Heart right ventricle (tissue), 16 donors: Measurements from ENCODE around the gene PARK7. TPM values are rescaled to one million over a fixed set of nuclear protein-coding genes. Genes with fewer than 3 reads are reported as not detected.
A peak's percentile ranks its signal among the peaks of the same experiment; 100 is the strongest.

Source experiments
- ATAC-seq, 8 donors: fragments of 200-7000 bp; cut with Tn5 transposase; one replicate each; pipeline ENCODE4 v1.9.1; 2020; ENCODE audit warnings: mild to moderate bottlenecking in 8 of 8, moderate library complexity in 8 of 8, moderate number of reproducible peaks in 1 of 8
- DNase-seq, 2 donors: peaks; one replicate each; pipeline ENCODE4 v3.0.0-alpha.2; 2020
- H3K27ac ChIP-seq, 10 donors: fragments of 200-600 bp; sonication (generic) in 2 of 10; one replicate each; pipeline versions ENCODE4 v1.5.0 to v1.8.0; 2020 to 2022; ENCODE audit warnings: mild to moderate bottlenecking in 3 of 10
- H3K27me3 ChIP-seq, 7 donors: fragments of 200-600 bp; one replicate each; pipeline ENCODE4 v1.8.0; 2021 to 2022; ENCODE audit warnings: mild to moderate bottlenecking in 2 of 7
- H3K36me3 ChIP-seq, 9 donors: fragments of 200-600 bp; sonication (generic) in 1 of 9; one replicate each; pipeline versions ENCODE4 v1.5.0 to v1.8.0; 2020 to 2022; ENCODE audit warnings: mild to moderate bottlenecking in 2 of 9
- H3K4me1 ChIP-seq, 9 donors: fragments of 200-600 bp; sonication (generic) in 1 of 9; one replicate each; pipeline versions ENCODE4 v1.5.0 to v1.8.0; 2020 to 2022; ENCODE audit warnings: mild to moderate bottlenecking in 4 of 9
- H3K4me3 ChIP-seq, 10 donors: fragments of 200-600 bp; sonication (generic) in 2 of 10; one replicate each; pipeline versions ENCODE4 v1.5.0 to v1.8.0; 2020 to 2022; ENCODE audit warnings: mild to moderate bottlenecking in 7 of 10, moderate library complexity in 2 of 10
- H3K9me3 ChIP-seq, 11 donors: fragments of 200-600 bp in 10 of 11; sonication (generic) in 2 of 11; one replicate each; pipeline versions ENCODE4 v1.5.0 to v1.8.0; 2013 to 2022; ENCODE audit warnings: mild to moderate bottlenecking in 2 of 11, control low read depth in 1 of 11, moderate library complexity in 1 of 11
- CTCF ChIP-seq, 9 donors: fragments of 200-600 bp; sonication (generic) in 2 of 9; IDR thresholded peaks; one replicate each; pipeline versions ENCODE4 v1.5.0 to v1.8.0; 2021 to 2022; ENCODE audit warnings: antibody characterized with exemption in 9 of 9, mild to moderate bottlenecking in 5 of 9, moderate library complexity in 1 of 9
- WGBS, 2 donors: extraction: QIAGEN DNeasy Blood & Tissue Kit; methylation state at CpG; one replicate each; pipeline ENCODE4 v1.1.7; 2013; ENCODE audit warnings: inconsistent platforms in 1 of 2; 5-methylcytosine and 5-hydroxymethylcytosine counted together
- intact Hi-C, 10 donors: fragments of 100-400 bp; cut with DNase I; formaldehyde crosslinking; loops; one replicate each; pipeline versions ENCODE4 v1.11.1 to v1.14.2; 2022
- polyA plus RNA-seq, 2 donors: library from polyadenylated mRNA; stranded (reverse); fragments of 200-250 nt; gene quantifications; one replicate each; pipeline ENCODE4 v1.2.3, GENCODE V29; 2013
- total RNA-seq, 10 donors: library from RNA; stranded (reverse); fragmentation: NEBNext Ultra II Directional in 3 of 10; extraction: Animal tissue kit (Norgen Biotek cat#: 25700) in 3 of 10; gene quantifications; one replicate each; pipeline versions ENCODE4 v1.2.1 to v1.2.4, GENCODE V29; 2021 to 2023
- donor health status: Arrhythmogenic right ventricular cardiomyopathy.
- donor health status: ischemic (EF 13 %, LVEDD 7.1; RV severe dilation, severe dysfunction).
- donor health status: healthy with polysubstance abuse.
- donor health status: DM: no; HTN: yes; CAD: no.
- donor health status: DM: no; HTN: no; CAD: no.
- donor health status: ischemic (EF 25% LVEDD 6.9; RV normal size, moderate dysfunction).
- donor health status: ischemic (EF 25% LVEDD 5.7; RV mildly dilated, moderate dysfunction).
- donor health status: healthy.
- donor health status: DM: yes; HTN: yes; CAD: no.
- donor health status: Ischemic cardiomyopathy.
- donor health status: ischemic (EF 35%, LVEDD 5.7; RV mildly dilated, moderate dysfunction).
- donor health status: nonischemic (EF 11% LVEDD 7.7; RV severe dilation, severe dysfunction).
- donor health status: DM: yes; HTN: yes; CAD: no.
- donor health status: PGD.
- donor health status: ischemic (EF 29% LVEDD 5.4; RV normal size, mild dysfunction).
- donor health status: nonischemic (EF 23%, LVEDD 6.1; RV moderate dilation, normal function).

PARK7 gene
- total and polyA plus RNA-seq, 12 donors = 322 to 462 (median 353) TPM

- WGBS, 2 donors = 52 to 64% methylated on average over 4 of the region's 4 CpGs
- H3K27me3 ChIP-seq = peaks cover 0 to 6% (median 0%) of the 10 kb centered on the region in 7 donors
- no peaks in the 10 kb centered on the region for H3K9me3 ChIP-seq
- H3K4me1 ChIP-seq = peaks cover 8 to 56% (median 36%) of the 10 kb centered on the region in 9 donors
- intact Hi-C loops = loop anchor here in 5 of 10 donors (5.0 to 10.0 kb wide), 3 partner anchors 34 to 328 kb away; no protein-coding TSS in a partner anchor
- H3K36me3 ChIP-seq = peaks cover 0 to 35% (median 7%) of the 10 kb centered on the region in 9 donors
- ATAC-seq (peak in 1 of 8 donors; percentile 32), DNase-seq (no peak)
- no peak overlapping the region for H3K4me3 ChIP-seq
- peak overlapping the region in 3 of 10 donors; percentile 3 to 32 (median 28) for H3K27ac ChIP-seq
- TF ChIP-seq CTCF (IDR thresholded peaks at IDR 0.05) = peak in 2 of 9 donors; percentile 7 to 26
Measured at GRCh38 chr1:8016210-8016894, 54.8 kb downstream of the PARK7 start.

- H3K27me3 ChIP-seq = peaks cover 0 to 6% (median 0%) of the 10 kb centered on the region in 7 donors
- H3K9me3 ChIP-seq = no peaks in the 10 kb centered on the region
- DNase-seq (no peak), ATAC-seq (no peak)
- intact Hi-C loops = loop anchor here in 5 of 10 donors (5.0 to 10.0 kb wide), 3 partner anchors 35 to 328 kb away; no protein-coding TSS in a partner anchor
- TF ChIP-seq CTCF (IDR thresholded peaks at IDR 0.05) = no peak
- peaks cover 8 to 56% (median 37%) of the 10 kb centered on the region in 9 donors for H3K4me1 ChIP-seq
- H3K36me3 ChIP-seq = peaks cover 0 to 30% (median 7%) of the 10 kb centered on the region in 9 donors
- no peak overlapping the region for H3K27ac ChIP-seq
- no peak overlapping the region for H3K4me3 ChIP-seq
Measured at GRCh38 chr1:8016895-8017241, 55.4 kb downstream of the PARK7 start.

GRCh38 chr1:8017495-8018197 is 56.1 kb downstream of the PARK7 start:
- Histone ChIP-seq H3K27ac (no peak overlapping the region), H3K36me3 (peaks cover 0 to 22% (median 7%) of the 10 kb centered on the region in 9 donors), H3K4me3 (no peak overlapping the region), H3K27me3 (peaks cover 0 to 6% (median 0%) of the 10 kb centered on the region in 7 donors), H3K4me1 (peaks cover 8 to 59% (median 37%) of the 10 kb centered on the region in 9 donors), H3K9me3 (no peaks in the 10 kb centered on the region)
- no peak for DNase-seq
- intact Hi-C loops = loop anchor here in 5 of 10 donors (5.0 to 10.0 kb wide), 3 partner anchors 35 to 327 kb away; no protein-coding TSS in a partner anchor
- ATAC-seq = no peak
- 55 to 56% methylated on average over 5 of the region's 5 CpGs for WGBS, 2 donors
- no peak for TF ChIP-seq CTCF (IDR thresholded peaks at IDR 0.05)

- peaks cover 8 to 67% (median 37%) of the 10 kb centered on the region in 9 donors for H3K4me1 ChIP-seq
- intact Hi-C loops = loop anchor here in 5 of 10 donors (5.0 to 10.0 kb wide), 3 partner anchors 36 to 326 kb away; no protein-coding TSS in a partner anchor
- peaks cover 0 to 12% (median 0%) of the 10 kb centered on the region in 7 donors for H3K27me3 ChIP-seq
- TF ChIP-seq CTCF (IDR thresholded peaks at IDR 0.05) = no peak
- WGBS, 2 donors = 85 to 86% methylated on average over 3 of the region's 3 CpGs
- DNase-seq = no peak
- no peaks in the 10 kb centered on the region for H3K9me3 ChIP-seq
- H3K36me3 ChIP-seq = peaks cover 0 to 12% (median 0%) of the 10 kb centered on the region in 9 donors
- no peak overlapping the region for H3K4me3 ChIP-seq
- no peak overlapping the region for H3K27ac ChIP-seq
- no peak for ATAC-seq
Measured at GRCh38 chr1:8018492-8019228, 57.1 kb downstream of the PARK7 start.
